ENCODE measurements around the gene SPATA16.

GRCh38 chr3:173055228-173055933, 85.7 kb downstream of the SPATA16 start:
- no peak for TF ChIP-seq CTCF (IDR thresholded peaks at IDR 0.05)
- TF ChIP-seq POLR2A (IDR thresholded peaks at IDR 0.05): no peak

Measured in testis (tissue), 2 donors.